A673 (cell line): ENCODE measurements around the gene TIGAR. TPM values are rescaled to one million over a fixed set of nuclear protein-coding genes. Genes with fewer than 3 reads are reported as not detected.

ENCODE experiments used
- BruUV-seq: library from RNA; stranded (reverse); fragments of 400-500 nt; replicated peaks from 2 replicates; lab custom pipeline; 2021; lab: Mats Ljungman, UMichigan
- CTCF ChIA-PET: fragments of 300-600 bp; sonication (Branson Sonifier 250); formaldehyde crosslinking; loops from one replicate; lab custom pipeline; 2022; ENCODE audit warnings: antibody characterized with exemption; lab: Charles Lee
- POLR2A ChIA-PET: fragments of 300-600 bp; sonication (Branson Sonifier 250); formaldehyde crosslinking; loops from one replicate; lab custom pipeline; 2022; ENCODE audit warnings: antibody characterized with exemption; ENCODE audit not compliant: low non-redundant PET; lab: Charles Lee
- DNase-seq: peaks from one replicate; pipeline ENCODE4 v3.0.0-alpha.2; 2015; ENCODE audit warnings: low spot score
- H3K27ac ChIP-seq: fragments of 200-600 bp; sonication (generic); 2 replicates; pipeline ENCODE4 v1.5.1; 2016; ENCODE audit warnings: mixed run types, low read depth, mild to moderate bottlenecking, mixed read lengths, antibody characterized with exemption, low read length; ENCODE audit not compliant: poor library complexity, severe bottlenecking
- H3K27me3 ChIP-seq: fragments of 200-600 bp; sonication (generic); replicated peaks from 2 replicates; pipeline ENCODE4 v1.6.1; 2017; ENCODE audit warnings: mixed run types, low read depth, mild to moderate bottlenecking, mixed read lengths, antibody characterized with exemption, low read length; ENCODE audit not compliant: insufficient read depth, poor library complexity
- H3K36me3 ChIP-seq: fragments of 200-600 bp; sonication (generic); 2 replicates; pipeline ENCODE4 v1.6.1; 2016; ENCODE audit warnings: mixed run types, mild to moderate bottlenecking, mixed read lengths, antibody characterized with exemption, low read length; ENCODE audit not compliant: insufficient read depth, poor library complexity, severe bottlenecking
- H3K4me1 ChIP-seq: fragments of 200-600 bp; sonication (generic); 2 replicates; pipeline ENCODE4 v1.6.1; 2017; ENCODE audit warnings: mixed run types, mild to moderate bottlenecking, mixed read lengths, antibody characterized with exemption, low read length; ENCODE audit not compliant: insufficient read depth, poor library complexity, severe bottlenecking
- H3K4me3 ChIP-seq: fragments of 200-600 bp; sonication (generic); 2 replicates; pipeline ENCODE4 v1.5.1; 2016; ENCODE audit warnings: low read depth, mixed run types, mild to moderate bottlenecking, mixed read lengths, low read length; ENCODE audit not compliant: poor library complexity, severe bottlenecking
- H3K9me3 ChIP-seq: fragments of 200-600 bp; sonication (generic); 2 replicates; pipeline ENCODE4 v1.6.1; 2016; ENCODE audit warnings: mixed run types, low read depth, mild to moderate bottlenecking, mixed read lengths, antibody characterized with exemption, low read length; ENCODE audit not compliant: poor library complexity, severe bottlenecking
- EZH2 ChIP-seq: fragments of 200-600 bp; sonication (generic); IDR thresholded peaks from 2 replicates; pipeline ENCODE4 v1.6.1; 2017; ENCODE audit warnings: borderline replicate concordance, low read depth, mild to moderate bottlenecking, mixed read lengths, antibody characterized with exemption, low read length; ENCODE audit not compliant: poor library complexity, severe bottlenecking
- intact Hi-C: fragments of 100-400 bp; cut with micrococcal nuclease; formaldehyde crosslinking; loops from one replicate; pipeline ENCODE4 v1.10.0; 2022; ENCODE audit not compliant: unreplicated experiment
- total RNA-seq: library from RNA; stranded (reverse); gene quantifications from 2 replicates; pipeline ENCODE4 v1.2.3, GENCODE V29; 2021
- TF ChIP-seq, protein P1 (sequence below): fragments of 300-800, 200-600 bp; sonication (generic); conservative IDR thresholded peaks from 2 replicates; pipeline ENCODE4 v1.5.1; 2017; ENCODE audit warnings: low read depth, mild to moderate bottlenecking, antibody characterized with exemption, low read length, moderate library complexity, mixed read lengths

Gene TIGAR
- total RNA-seq, 1 experiment from 2014 or later: 15.5 TPM

DNA sequence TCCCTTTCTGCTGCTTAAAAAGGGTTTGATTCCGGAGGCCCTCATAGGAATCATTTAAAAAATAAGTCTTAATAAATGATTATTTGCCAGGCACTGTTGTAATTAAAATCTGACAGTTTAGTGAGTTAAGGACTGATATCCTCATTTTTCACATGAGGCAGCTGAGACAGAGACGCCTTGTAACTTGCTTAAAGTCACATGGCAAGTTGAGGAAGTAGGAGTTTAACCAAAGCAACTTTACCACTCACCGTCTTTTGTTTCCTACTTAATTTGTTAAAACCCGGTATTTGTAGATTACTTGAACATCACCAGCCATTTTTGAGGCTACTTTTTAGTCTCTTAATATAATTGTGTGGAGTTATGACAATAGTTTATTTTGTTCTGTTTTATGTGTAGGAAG, 2.4 kb downstream of the TIGAR start:
- intact Hi-C loops: no loop called here
- no TSS peak for BruUV-seq
- ChIA-PET POLR2A (no interaction called here), CTCF (interaction anchor here (0.6 kb wide), 1 partner anchor 95 kb away, joined by 7 read pairs; no protein-coding TSS in a partner anchor)
- no peaks in the 10 kb centered on the region for H3K36me3 ChIP-seq
- H3K4me3 ChIP-seq: no peak overlapping the region
- no peaks in the 10 kb centered on the region for H3K4me1 ChIP-seq
- H3K9me3 ChIP-seq: no peaks in the 10 kb centered on the region
- no peak for DNase-seq
- TF ChIP-seq EZH2: no peak
- TF ChIP-seq, protein P1, sequence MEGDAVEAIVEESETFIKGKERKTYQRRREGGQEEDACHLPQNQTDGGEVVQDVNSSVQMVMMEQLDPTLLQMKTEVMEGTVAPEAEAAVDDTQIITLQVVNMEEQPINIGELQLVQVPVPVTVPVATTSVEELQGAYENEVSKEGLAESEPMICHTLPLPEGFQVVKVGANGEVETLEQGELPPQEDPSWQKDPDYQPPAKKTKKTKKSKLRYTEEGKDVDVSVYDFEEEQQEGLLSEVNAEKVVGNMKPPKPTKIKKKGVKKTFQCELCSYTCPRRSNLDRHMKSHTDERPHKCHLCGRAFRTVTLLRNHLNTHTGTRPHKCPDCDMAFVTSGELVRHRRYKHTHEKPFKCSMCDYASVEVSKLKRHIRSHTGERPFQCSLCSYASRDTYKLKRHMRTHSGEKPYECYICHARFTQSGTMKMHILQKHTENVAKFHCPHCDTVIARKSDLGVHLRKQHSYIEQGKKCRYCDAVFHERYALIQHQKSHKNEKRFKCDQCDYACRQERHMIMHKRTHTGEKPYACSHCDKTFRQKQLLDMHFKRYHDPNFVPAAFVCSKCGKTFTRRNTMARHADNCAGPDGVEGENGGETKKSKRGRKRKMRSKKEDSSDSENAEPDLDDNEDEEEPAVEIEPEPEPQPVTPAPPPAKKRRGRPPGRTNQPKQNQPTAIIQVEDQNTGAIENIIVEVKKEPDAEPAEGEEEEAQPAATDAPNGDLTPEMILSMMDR: no peak
- no peak overlapping the region for H3K27ac ChIP-seq
- H3K27me3 ChIP-seq: no peaks in the 10 kb centered on the region

DNA sequence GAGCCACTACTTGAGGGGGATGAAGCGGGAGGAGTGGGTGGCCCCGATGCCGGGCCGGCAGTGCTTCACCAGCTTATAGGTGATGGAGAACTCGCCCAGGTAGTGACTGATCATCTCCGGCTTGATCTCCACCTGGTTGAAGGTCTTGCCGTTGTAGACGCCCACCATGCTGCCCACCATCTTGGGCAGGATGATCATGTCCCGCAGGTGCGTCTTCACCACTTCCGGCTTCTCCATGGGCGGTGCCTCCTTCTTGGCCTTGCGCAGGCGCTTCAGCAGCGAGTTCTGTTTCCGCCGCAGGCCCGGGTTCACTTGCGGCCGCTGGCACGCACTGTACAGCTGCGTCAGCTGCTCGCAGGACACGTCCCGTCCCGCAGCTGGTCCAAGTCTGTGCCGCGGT, 3.4 kb downstream of the TIGAR start:
- ChIA-PET CTCF (interaction anchor here (0.6 kb wide), 1 partner anchor 214 kb away, joined by 4 read pairs; a partner anchor contains a TSS), POLR2A (no interaction called here)
- no TSS peak for BruUV-seq
- TF ChIP-seq, protein P1: no peak
- no peak for TF ChIP-seq EZH2
- Histone ChIP-seq H3K4me1 (no peaks in the 10 kb centered on the region), H3K36me3 (no peaks in the 10 kb centered on the region), H3K4me3 (no peak overlapping the region), H3K27me3 (no peaks in the 10 kb centered on the region), H3K27ac (no peak overlapping the region), H3K9me3 (no peaks in the 10 kb centered on the region)
- intact Hi-C loops: no loop called here
- no peak for DNase-seq

DNA sequence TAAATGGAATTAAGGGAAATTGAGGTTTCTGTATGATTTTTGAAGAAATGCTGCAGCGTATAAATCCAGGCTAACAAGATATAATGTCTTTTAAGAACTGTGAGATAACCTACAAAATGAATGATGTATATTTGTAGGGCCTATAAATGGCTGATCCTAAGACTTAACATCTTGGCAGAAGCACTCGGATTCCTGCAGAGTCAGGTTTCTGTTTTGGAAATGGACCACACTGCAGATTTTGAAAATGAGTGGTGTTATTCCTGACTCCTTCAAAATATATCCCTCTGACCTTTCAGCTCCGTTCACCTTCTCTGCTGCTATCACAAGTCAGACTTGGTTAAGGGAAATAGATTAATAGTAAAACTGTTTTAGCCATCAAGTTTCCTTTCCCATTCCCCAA, 5.0 kb downstream of the TIGAR start:
- no peak for DNase-seq
- no peaks in the 10 kb centered on the region for H3K9me3 ChIP-seq
- TF ChIP-seq, protein P1: no peak
- TF ChIP-seq EZH2: no peak
- BruUV-seq: no TSS peak
- intact Hi-C loops: no loop called here
- H3K4me1 ChIP-seq: no peaks in the 10 kb centered on the region
- no peaks in the 10 kb centered on the region for H3K27me3 ChIP-seq
- H3K27ac ChIP-seq: no peak overlapping the region
- no peak overlapping the region for H3K4me3 ChIP-seq
- POLR2A ChIA-PET: no interaction called here
- H3K36me3 ChIP-seq: no peaks in the 10 kb centered on the region
- CTCF ChIA-PET: no interaction called here
